NK-92 treated with Interleukin-12 subunit alpha and Interleukin-12 subunit beta, amount 100 ng/mL, for 24 hours (cell line): ENCODE measurements around the gene TCOF1.

Experiments
- DNase-seq: peaks from one replicate; lab custom pipeline; 2025; lab: John Stamatoyannopoulos, UW

TCOF1 gene

DNA sequence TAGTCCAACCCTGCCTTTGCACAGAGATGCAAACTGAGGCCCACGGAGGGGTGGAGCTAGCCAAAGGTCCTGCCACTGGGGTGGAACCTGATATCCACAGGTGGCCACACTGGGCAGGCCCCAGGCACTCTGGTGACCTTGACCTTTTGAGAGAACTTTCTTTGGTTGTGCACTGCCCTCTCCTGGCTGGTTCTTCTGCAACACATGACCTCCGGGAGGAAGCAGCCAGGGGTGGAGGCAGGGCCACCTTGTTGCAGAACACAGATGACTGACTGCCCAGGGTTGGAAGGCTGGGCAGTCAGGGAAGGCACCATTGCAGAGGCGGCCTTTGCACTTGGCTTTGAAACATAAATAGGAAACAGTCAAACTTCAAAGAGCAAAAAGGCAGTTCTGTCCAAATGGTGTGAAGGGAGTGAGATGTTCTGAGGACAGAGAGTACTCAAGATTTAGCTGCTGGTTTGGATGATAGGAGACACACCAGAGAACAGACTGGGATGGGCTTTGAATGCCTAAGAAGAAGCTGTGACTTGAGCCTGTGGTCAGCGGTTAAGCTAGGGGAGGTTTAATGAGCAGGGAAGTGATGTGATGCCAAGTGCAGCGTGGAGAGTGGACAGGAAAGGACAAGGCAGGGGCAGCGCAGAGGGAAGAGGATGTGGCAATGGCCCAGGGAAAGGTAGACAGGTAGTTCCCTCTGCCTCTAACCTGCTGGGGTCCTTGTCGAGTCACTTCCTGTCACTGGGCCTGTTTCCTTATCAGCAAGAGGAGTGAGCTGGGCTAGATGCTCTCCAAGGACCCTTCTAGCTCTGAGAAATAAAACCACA is 6.8 kb upstream of the TCOF1 start:
- peak; percentile 75 for DNase-seq

DNA sequence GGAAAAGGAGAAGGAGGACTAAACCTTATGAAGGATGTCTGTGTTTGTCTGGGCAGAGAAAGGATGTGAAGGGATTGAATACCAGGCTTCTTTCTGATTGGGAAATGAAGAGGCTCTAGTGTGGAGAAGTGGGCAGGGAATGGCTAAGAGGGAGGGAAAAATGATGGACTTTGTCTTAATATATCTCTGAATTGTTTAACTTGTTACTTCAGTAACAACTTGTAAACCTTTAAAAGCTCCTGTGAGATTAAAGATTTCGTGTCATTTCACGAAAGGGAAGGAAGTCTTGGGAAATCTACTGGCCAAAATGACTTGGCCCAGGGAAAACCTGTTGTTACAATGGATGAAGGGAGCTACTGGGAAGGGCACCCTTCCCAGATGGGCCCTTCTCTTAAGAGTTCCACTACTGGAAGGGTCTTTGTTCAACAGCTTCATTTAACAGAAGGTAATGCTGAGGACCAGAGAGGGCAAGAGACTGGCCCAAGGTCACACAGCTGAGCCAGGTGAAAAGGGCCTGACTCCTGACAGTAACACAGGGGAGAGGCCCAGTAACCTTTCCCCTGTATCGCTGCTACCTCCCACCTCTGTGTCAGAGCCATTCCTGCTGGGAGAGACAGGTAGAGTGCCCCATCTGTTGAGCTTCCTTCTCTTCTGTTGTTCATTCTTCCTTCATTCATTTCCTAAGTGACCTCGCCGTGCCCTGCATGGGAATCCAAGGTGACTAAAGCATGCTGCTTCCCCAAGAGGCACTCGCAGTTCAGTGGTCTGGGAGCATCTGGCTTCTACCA is 5.1 kb upstream of the TCOF1 start:
- DNase-seq: no peak

DNA sequence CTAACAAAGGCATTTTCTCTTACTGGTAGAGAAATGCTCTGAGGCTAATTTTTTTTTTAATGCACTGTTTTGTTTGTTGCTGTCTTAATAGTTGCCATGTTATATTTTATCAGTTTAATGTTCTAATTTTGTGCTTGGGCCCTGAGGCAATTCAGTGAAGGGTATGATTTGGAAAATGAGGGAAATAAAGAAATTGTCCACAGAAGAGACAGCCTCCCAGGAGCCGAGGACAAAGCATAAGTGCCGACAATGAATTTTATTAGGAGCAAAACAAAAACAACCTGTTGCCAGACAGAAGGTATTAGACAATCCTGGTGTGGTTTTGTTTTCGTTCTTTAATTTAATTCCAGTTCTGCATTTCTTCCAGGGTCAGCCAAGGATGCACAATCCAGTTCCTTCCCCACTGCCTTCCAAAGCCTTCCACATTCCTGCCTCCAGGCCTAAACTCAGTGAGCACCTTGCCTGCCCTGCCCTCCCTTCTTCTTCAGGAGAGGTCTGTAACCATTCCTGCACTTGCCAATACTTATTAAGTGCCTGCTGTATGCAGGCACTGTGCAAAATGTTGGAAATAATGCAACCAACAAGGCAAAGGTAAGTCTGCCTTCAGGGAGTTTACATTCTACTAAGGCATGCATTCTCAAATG is 4.3 kb upstream of the TCOF1 start:
- DNase-seq: no peak

DNA sequence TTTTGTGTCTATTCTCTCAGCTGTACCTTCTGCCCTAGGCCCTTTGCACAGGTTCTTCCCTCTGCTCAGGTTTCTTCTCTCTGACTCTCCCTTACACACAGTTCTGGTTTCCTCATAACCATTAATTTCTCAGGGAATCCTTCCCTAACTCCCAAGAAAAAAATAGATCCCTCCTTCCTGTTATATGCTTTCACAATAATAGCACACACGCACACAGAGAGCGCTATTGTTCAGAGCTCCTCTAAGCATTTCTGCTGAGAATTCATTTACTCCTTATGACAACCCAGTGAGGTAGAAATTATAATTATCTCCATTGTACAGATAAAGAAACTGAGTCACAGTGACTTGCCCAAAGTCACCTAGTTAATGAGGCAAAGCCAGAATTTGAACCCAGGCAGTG is 1.7 kb upstream of the TCOF1 start:
- no peak for DNase-seq

DNA sequence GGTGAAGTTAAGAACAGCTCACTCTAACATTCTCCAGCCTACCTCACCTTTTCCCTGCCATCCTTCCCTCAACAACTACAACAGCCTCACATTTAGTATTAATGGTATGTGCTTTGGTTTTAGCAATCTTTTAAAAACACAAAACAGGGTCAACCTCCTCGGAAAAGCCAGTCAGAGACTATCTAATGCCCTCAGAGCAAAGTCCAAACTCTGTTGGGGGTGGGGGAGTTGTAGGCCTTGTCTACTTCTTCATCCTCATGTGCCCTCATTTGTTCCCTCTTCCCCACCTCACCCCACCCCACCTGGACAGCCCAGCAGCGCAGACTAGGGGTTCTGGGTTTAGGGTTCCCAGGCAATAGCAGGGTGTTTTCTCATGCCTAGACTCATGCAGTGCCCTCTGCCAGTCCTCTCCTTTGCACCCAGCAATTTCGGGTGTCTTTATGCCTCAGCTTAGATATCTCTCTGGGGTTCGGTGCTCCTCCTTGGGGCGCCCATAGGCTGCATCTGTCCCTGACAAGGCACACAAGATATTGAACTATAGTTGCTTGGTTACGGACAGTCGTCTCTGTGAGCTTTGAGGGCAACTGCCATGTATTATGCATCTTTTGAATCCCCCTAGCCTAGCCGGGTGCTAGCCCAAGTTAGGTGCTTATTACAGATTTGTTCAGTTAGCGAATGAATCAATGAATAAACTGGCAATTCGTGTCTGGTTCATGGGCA is 762 bp upstream of the TCOF1 start:
- DNase-seq: no peak

DNA sequence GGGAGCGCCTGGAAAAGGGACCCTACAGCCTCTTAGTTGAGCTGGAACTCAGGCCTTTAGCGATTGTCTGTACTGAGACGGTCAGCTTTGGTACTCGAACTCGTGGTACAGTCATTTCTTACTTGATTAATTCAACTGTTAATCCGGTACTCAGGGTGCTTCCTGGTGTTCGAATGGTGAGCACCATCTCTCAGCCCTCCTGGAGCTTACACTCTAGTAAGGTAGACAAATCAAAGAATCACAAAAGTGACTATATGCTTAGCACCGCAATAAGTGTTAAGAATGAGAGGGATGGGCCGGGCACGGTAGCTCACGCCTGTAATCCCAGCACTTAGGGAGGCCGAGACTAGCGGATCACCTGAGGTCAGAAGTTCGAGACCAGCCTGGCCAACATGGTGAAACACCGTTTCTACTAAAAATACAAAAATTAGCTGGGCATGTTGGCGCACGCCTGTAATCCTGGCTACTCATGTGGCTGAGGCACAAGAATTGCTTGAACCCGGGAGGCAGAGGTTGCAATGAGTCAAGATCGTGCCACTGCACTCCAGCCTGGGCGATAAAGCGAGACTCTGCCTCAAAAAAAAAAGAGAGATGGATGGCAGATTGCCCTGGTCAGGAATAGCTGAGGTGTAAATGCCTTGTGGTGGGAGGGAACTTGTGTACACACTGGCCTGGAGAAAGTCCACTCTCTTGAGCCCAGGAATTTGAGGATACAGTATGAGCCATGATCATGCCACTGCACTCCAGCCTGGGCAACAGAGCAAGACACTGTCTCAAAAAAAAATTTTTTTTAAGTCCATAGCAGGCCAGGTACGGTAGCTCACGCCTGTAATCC is 981 bp downstream of the TCOF1 start:
- DNase-seq: no peak

DNA sequence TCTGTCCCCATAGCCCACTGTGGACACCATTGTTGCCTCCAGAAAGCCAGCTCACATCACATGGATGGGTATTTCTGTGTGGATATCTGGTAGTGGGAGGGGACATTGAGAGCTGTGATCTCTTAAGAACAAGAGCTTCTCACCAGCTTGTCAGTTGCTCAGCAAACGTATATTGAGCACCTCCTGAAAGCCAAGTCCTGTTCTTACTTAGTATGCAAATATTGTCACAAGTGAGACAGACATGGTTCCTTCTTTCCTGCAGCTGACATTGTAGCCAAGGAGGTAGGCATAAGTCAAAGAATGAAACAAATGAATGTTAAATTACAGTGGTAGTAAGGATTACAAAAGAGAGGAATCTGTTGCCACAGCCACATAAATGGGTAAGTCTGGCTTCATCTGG is 3.8 kb downstream of the TCOF1 start:
- no peak for DNase-seq

DNA sequence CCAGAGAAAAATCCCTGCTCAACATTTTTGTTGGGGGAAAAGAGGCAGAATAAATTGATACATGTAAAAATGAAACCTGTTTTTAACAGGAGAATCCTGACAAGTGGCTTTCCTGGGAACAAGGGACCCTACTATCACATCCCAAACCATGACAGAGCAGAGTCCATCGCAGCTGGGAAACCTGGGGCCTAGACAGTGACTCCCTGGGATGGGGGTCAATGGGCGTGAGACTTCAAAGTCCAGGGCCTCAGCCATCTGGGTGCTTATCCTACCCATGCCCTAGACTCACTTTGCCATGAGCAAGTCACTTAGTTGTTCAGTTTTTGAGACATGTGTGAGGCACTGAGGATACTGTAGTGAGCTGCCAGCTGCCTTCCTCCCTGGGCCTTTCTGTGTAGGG is 5.7 kb downstream of the TCOF1 start:
- DNase-seq: no peak

DNA sequence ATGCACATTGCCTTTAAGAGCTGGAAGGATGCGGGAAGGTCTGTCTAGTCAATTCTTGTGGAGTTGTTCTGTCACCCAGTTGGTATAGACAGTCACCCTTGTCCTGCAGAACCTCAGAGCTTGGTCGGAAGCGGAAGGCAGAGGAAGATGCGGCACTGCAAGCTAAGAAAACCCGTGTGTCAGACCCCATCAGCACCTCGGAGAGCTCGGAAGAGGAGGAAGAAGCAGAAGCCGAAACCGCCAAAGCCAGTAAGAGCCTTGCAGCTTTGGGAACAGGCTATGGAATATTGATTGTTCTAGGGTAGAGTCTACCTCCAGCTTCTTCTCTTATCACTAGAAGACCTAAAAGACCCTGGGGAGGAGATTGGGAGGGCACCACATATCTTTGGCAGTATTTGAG is 6.5 kb downstream of the TCOF1 start:
- DNase-seq: no peak

DNA sequence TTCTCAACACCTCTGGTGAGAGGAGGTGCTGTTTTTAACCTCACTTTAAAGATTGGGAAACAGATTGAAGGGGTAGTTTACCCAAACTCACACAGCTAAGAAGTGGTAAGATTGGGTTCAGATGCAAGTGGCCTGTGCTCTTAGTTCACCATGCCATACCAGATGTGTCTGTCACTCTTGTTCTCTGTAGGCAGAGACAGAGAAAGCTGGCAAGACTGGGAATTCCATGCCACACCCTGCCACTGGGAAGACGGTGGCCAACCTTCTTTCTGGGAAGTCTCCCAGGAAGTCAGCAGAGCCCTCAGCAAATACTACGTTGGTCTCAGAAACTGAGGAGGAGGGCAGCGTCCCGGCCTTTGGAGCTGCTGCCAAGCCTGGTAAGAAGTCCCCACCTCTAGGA is 11.0 kb downstream of the TCOF1 start:
- no peak for DNase-seq

DNA sequence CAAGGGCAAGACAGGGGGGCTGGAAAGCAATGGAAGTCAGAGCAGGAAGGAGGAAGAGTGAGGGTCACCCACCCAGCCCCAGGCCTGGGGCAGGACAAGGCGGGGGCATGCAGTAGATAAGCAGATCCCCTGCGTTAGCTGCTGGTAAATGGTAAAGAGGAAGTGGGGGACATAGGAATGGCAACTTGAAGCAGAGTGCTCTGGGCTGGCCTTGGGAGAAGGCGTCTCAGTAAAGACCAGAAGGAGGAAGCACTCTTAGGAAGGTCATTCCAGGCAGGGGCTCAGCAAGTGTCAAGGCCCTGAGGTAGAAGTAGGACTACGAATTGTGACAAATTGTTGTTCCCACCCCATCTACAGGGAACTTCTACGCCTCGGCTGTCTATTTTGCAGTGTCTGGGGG is 15.1 kb downstream of the TCOF1 start:
- DNase-seq: no peak

DNA sequence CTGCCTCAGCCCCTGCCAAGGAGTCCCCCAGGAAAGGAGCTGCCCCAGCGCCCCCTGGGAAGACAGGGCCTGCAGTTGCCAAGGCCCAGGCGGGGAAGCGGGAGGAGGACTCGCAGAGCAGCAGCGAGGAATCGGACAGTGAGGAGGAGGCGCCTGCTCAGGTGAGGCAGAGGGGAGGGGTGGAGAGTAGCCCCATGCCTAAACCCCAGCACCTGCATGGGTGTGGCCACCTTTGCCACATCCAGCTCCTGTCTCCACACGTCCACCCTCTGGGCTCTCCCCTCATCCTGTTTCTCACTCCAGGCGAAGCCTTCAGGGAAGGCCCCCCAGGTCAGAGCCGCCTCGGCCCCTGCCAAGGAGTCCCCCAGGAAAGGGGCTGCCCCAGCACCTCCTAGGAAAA is 17.2 kb downstream of the TCOF1 start:
- no peak for DNase-seq

DNA sequence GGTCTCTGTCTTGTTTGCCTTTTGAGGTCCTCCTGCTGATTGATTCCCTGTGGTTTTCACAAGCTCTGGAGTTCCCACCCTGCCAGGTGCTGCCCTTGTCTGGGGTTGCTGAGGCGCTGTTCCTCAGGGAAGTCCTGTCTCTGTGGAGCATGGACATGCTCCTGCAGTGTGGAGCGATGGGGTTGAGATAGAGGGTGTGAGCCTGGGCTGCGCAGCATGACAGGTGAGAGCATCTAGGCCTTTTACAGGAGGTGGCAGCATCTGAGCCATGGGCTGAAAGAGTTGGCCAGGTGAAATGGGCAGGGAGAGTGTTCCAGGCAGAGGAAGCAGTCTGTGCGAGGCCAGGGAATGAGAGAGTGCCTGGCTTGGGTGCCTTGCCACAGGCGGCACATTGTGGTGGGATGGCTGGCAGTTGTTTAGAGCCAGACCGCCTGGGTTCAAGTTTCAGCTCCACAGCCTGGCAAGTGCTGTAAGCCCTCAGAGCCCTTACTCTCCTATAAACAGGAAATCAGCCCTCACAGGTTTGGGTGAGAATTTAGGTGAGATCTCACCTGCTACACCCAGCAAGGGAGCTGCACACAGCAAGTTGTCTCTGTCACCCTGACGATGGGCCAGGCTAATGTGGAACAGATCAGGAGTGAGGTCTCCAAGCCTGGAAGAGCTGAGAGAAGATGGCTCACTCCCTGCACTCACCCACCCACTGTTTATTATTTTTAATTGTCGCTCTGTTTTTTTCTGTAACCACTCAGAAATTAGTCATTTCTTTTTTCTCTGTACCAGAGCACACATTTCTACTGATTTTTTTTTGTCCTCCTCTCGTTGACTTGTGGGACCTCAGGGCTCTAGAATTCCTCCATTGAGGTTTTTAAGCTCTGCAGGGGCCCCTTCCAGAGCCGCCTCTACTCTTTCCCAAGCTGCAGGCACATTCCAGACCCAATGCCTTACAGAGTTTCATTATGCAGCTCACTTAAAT is 19.6 kb downstream of the TCOF1 start:
- DNase-seq: no peak

DNA sequence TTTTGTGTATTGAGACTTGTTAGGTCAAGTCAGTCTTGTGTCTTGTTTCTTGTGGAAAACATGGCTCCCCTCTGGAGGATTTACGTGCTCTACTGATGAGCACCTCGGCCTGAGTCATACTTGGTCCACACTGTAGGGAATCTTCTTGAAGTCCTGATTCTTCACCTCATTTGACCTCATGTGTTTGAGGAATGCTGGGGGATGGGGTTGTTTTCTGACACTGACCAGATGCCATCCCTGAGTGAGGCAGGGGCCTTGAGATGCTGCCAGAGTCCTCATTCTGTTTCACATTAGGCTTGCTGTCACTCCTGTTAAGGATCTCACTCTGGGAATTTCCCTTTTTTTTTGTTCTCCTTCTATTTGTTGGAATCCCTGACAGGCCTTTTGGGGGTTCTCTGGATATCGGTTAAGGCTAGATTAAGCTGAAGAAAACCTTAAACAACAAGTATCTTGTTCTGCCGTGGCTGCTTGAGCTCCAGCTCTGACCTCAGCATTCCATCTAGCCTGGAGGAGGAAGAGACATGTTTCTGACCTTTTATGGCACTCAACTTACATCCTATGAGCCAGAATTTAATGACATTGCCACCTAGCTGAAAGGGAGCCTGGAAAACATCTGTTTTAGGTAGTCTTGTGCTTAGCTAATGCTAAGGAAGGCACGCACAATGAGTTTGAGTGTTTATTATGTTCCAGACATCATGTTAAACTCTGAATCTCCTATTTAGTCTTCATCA is 20.6 kb downstream of the TCOF1 start:
- DNase-seq: no peak

DNA sequence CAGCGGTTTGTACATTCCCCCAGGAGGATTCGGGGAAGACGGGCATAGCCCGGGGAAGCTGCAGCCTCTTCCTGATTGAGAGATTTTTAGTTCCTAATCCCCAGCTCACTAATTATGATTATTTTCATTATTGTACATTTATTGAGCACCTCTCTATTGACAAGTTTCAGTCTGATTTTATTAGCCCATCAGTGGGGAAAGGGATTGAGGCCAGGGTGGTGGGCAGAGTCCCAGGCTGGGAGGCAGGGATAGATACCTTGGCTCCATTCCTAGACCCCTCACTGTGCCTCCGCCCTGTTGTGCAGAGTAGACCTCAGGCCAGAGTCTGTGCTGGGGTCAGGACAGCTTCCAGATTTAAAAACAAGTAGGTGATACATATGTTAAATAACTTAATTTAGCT is 27.2 kb downstream of the TCOF1 start:
- no peak for DNase-seq

DNA sequence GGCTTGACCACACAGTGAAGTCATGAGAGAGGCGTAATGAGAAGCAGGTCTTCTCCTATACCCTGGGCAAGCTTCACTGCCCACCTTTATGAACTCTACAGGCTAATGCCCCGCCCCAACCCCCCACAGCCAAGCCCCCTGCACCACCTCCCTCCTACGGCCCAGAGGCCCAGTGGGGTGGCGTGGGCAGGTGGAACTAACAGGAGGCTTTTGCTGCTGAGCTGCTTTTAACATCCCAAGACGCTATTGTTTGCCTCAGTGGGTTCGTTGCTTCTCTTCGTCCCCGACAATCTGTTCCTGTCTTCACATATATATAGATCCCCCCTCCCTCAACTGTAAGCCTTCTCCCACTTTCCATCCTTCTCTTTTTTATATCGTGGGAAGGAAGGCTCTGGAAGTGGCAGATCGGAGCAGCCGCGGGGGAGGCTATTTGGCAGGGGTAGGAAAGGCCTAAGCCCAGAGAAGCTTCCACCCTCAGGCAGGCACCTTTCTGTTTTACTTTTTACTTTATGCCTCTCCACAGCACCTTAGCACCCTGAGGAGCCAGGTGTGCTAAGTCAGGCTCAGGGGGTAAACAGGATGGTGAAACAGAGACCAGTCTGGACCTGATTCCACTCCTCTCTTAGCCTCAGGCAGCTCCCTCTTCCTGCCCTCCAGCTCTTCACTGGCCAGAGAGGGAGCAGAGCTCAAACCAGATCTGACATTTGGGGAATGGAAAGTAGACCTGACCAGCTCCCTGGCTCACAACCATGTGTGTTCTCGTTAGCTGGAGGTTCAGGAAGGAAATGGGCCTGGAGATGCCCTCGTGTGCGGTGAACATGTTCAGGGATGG is 28.7 kb downstream of the TCOF1 start:
- no peak for DNase-seq

DNA sequence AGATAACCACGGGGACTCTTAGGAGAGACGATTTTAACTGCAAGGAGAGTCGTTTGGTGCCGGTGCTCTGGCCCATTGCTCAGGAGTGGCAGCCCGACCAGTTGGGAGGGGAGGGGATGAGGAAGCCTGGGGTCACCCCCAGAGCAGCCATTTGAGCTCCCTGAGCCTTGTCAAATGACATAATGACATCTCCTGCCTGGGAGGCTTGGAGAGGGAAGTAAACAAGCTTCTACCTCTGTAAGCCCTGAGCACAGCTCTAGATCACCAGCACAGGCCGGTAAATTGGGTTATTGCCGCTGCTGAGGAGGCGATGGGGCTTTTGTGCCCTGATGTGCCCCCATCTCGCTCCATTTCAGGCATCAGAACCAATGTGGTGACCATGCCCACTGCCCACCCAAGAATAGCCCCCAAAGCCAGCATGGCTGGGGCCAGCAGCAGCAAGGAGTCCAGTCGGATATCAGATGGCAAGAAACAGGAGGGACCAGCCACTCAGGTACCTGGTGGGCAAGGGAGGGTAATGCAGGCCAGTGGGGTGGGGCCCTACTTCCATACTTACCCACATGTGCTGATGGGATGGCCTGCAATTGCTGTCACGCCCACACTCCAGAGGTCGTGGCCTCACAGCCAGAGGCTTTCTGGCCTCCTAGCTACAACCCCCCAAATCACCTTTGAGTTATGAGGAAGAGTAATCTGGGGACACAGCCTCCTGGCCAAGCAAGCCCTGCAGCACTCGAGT is 32.2 kb downstream of the TCOF1 start:
- DNase-seq: no peak
